Epithelial cell of proximal tubule (primary cell): ENCODE measurements around the gene FARP1. TPM values are rescaled to one million over a fixed set of nuclear protein-coding genes. Genes with fewer than 3 reads are reported as not detected.

Experiments
- DNase-seq: peaks from one replicate; pipeline ENCODE4 v3.0.0-alpha.2; 2011; ENCODE audit warnings: low read depth
- H3K4me3 ChIP-seq: 2 replicates; pipeline ENCODE4 v1.5.1; 2011; ENCODE audit warnings: low read depth, mild to moderate bottlenecking, low read length
- total RNA-seq: library from RNA; depleted of rRNA; stranded (reverse); fragments of >200 nt; gene quantifications from 2 replicates; pipeline ENCODE4 v1.2.3, GENCODE V29; 2015
- TF ChIP-seq, protein P1 (sequence below): conservative IDR thresholded peaks from 2 replicates; pipeline ENCODE4 v1.5.1; 2012; ENCODE audit warnings: low read depth, mild to moderate bottlenecking, low read length

Gene FARP1
- total RNA-seq, 1 donor from 2014 or later, result 97.0 TPM

DNA sequence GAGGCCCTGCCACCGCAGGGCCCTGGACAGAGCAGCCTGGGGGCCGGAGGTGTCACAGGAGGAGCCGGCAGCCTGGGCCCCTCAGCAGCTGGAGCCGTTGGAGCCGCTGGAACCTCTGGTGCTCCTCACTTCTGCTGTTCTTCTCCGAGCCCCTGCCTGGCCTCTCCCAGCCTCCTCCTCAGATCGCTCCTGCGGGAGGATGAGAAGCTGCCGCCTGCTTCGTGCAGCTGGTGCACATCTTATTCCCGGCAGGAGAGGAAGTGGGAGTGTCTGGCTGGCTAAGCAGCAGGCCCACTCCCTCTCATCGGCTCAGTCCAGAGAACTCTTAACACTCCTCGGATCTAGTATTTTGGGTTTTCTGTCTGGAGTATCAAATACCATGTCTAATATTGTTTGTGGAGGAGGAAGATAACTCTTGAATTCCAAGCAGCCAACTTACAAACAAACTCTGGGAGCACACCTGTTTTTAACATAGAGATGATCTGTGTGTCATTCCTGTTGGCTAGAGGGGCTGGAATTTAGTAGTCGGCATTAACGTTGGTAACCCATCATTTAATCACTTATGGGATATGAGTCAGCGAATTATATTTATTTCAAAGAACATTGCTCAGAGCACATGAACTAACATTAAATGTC, 71.2 kb downstream of the FARP1 start:
- no peak for DNase-seq
- no peak overlapping the region for H3K4me3 ChIP-seq
- TF ChIP-seq, protein P1, sequence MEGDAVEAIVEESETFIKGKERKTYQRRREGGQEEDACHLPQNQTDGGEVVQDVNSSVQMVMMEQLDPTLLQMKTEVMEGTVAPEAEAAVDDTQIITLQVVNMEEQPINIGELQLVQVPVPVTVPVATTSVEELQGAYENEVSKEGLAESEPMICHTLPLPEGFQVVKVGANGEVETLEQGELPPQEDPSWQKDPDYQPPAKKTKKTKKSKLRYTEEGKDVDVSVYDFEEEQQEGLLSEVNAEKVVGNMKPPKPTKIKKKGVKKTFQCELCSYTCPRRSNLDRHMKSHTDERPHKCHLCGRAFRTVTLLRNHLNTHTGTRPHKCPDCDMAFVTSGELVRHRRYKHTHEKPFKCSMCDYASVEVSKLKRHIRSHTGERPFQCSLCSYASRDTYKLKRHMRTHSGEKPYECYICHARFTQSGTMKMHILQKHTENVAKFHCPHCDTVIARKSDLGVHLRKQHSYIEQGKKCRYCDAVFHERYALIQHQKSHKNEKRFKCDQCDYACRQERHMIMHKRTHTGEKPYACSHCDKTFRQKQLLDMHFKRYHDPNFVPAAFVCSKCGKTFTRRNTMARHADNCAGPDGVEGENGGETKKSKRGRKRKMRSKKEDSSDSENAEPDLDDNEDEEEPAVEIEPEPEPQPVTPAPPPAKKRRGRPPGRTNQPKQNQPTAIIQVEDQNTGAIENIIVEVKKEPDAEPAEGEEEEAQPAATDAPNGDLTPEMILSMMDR, result no peak

DNA sequence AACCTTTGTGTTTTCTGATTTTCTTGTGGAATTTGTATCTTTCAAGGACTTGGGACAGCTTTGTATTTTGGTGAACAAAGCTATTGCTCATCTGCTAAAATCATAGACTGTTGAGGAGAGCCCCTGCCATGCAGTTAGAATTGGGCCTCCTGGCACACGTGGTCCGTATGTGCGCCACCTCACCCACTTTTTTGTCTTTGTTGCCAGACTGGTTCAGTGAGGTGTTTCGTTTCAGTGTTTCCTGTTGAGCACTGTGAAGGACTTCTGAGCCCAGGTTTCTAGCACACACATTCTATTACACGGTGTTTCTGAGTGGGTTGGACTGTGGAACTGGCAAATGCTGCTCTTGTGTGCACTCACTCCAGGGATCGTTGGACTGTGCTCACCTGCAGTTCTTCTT, 71.8 kb downstream of the FARP1 start:
- no peak for DNase-seq
- TF ChIP-seq, protein P1, result no peak
- no peak overlapping the region for H3K4me3 ChIP-seq

DNA sequence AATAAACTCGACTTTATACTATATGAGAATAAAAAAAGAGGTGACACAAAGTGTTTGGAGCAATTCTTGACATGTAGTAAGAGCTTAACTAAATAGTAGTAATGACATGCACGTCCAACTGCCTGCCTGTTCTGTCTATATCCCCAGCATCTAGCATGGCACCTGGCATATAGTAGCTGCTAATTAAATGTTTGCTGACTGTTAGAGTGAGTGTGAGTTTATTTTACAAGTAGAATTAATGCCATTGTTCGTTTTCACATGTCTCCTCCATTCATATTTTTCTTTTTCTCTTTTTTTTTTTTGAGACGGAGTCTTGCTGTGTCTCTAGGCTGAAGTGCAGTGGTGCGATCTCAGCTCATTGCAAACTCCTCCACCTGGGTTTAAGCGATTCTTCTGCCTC, 72.6 kb downstream of the FARP1 start:
- no peak overlapping the region for H3K4me3 ChIP-seq
- TF ChIP-seq, protein P1, result no peak
- DNase-seq, result no peak

DNA sequence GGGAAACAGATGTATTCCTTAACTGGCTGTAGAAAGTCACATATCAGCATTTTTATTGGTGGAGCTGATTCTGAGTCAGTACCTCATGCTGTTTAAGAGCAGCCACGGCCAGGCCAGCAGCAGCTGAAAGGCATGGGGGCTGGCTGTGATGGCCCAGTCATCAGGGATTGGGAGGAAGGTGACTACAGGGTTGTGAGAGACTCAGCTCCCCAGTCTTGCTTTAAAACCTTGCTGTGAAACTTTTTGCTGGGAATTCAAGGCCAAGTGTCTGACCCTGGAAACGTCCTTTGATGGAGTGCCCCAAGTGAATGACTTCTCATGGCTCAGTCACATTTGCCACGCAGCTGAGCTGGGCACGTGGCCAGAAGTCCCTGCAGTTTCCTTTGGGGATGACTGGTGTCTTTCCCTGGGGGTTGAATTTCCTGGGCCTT, 73.3 kb downstream of the FARP1 start:
- TF ChIP-seq, protein P1, result no peak
- no peak for DNase-seq
- no peak overlapping the region for H3K4me3 ChIP-seq

- TF ChIP-seq, protein P1, result no peak
- DNase-seq, result no peak
- H3K4me3 ChIP-seq, result no peak overlapping the region
Observed at GRCh38 chr13:98216711-98217285, 73.9 kb downstream of the FARP1 start.

- DNase-seq, result no peak
- TF ChIP-seq, protein P1, result no peak
- H3K4me3 ChIP-seq, result no peak overlapping the region
Observed at GRCh38 chr13:98217597-98217996, 74.7 kb downstream of the FARP1 start.

DNA sequence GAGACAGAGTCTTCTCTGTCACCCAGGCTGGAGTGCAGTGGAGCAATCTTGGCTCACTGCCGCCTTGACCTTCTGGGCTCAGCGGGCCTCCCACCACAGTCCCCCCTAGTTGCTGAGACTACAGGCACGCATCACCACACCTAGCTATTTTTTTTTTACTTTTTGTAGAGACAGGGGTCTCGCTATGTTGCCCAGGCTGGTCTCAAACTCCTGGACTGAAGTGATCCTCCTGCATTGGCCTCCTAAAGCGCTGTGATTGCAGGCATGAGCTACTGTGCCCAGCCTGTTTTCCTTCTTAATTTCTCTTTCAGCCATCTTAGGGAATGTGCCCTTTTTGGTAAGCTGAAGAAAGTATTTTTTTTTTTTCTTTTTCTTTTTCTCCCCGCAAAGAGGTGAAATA, 76.8 kb downstream of the FARP1 start:
- TF ChIP-seq, protein P1, result no peak
- DNase-seq, result no peak
- no peak overlapping the region for H3K4me3 ChIP-seq
